ENCODE results near the gene L3MBTL2.
"Not testable (repeated sequence)": the region's sequence is repeated elsewhere in the genome, so short reads cannot be mapped to it uniquely, and the experiment has no call there.

L3MBTL2 gene

GRCh38 chr22:41177622-41178424 lies 27.3 kb upstream of the L3MBTL2 start:
- in situ Hi-C loops (cut with MboI; ENCODE audit: low sequenced_read_pairs, unreplicated experiment), result no loop called here
- no peak for TF ChIP-seq CTCF (IDR thresholded peaks at IDR 0.05; ENCODE audit: borderline replicate concordance, control extremely low read depth, extremely low read depth, insufficient read depth, missing control alignments)
- no peak for DNase-seq (ENCODE audit: low spot score)

- DNase-seq (ENCODE audit: low spot score), result no peak
- no peak for TF ChIP-seq CTCF (IDR thresholded peaks at IDR 0.05; ENCODE audit: borderline replicate concordance, control extremely low read depth, extremely low read depth, insufficient read depth, missing control alignments)
- in situ Hi-C loops (cut with MboI; ENCODE audit: low sequenced_read_pairs, unreplicated experiment), result no loop called here
These were observed 26.6 kb upstream of the L3MBTL2 start for GRCh38 chr22:41178425-41178975.

GRCh38 chr22:41180362-41180761 lies 24.8 kb upstream of the L3MBTL2 start:
- in situ Hi-C loops (cut with MboI; ENCODE audit: low sequenced_read_pairs, unreplicated experiment); DNase-seq (ENCODE audit: low spot score): not testable (repeated sequence)

GRCh38 chr22:41180926-41181325 lies 24.2 kb upstream of the L3MBTL2 start:
- in situ Hi-C loops (cut with MboI; ENCODE audit: low sequenced_read_pairs, unreplicated experiment), result no loop called here
- TF ChIP-seq CTCF (IDR thresholded peaks at IDR 0.05; ENCODE audit: borderline replicate concordance, control extremely low read depth, extremely low read depth, insufficient read depth, missing control alignments), result no peak
- no peak for DNase-seq (ENCODE audit: low spot score)

- DNase-seq (ENCODE audit: low spot score), result no peak
- in situ Hi-C loops (cut with MboI; ENCODE audit: low sequenced_read_pairs, unreplicated experiment), result no loop called here
- TF ChIP-seq CTCF (IDR thresholded peaks at IDR 0.05; ENCODE audit: borderline replicate concordance, control extremely low read depth, extremely low read depth, insufficient read depth, missing control alignments), result no peak
These were observed 23.5 kb upstream of the L3MBTL2 start for GRCh38 chr22:41181349-41182241.

GRCh38 chr22:41184679-41185078 lies 20.4 kb upstream of the L3MBTL2 start:
- in situ Hi-C loops (cut with MboI; ENCODE audit: low sequenced_read_pairs, unreplicated experiment), result no loop called here

More at GRCh38 chr22:41184679-41185078, 20.4 kb upstream of the L3MBTL2 start:
- DNase-seq (ENCODE audit: low spot score), result no peak
- no peak for TF ChIP-seq CTCF (IDR thresholded peaks at IDR 0.05; ENCODE audit: borderline replicate concordance, control extremely low read depth, extremely low read depth, insufficient read depth, missing control alignments)
